Stimulated activated CD8-positive, alpha-beta memory T cell treated with anti-CD3 and anti-CD28 coated beads, Interleukin-7, amount 100 ng/mL, for 48 hours (primary cell): Measurements from ENCODE around the gene BDH1.
"Not testable (repeated sequence)": the region's sequence is repeated elsewhere in the genome, so short reads cannot be mapped to it uniquely, and the experiment has no call there.

Source experiments
- DNase-seq, 2 donors: peaks; one replicate each; pipeline ENCODE4 v3.0.0-alpha.2; 2020; ENCODE audit warnings: low read depth in 1 of 2; ENCODE audit errors: extremely low read depth in 1 of 2

Gene BDH1, protein sequence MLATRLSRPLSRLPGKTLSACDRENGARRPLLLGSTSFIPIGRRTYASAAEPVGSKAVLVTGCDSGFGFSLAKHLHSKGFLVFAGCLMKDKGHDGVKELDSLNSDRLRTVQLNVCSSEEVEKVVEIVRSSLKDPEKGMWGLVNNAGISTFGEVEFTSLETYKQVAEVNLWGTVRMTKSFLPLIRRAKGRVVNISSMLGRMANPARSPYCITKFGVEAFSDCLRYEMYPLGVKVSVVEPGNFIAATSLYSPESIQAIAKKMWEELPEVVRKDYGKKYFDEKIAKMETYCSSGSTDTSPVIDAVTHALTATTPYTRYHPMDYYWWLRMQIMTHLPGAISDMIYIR

DNA sequence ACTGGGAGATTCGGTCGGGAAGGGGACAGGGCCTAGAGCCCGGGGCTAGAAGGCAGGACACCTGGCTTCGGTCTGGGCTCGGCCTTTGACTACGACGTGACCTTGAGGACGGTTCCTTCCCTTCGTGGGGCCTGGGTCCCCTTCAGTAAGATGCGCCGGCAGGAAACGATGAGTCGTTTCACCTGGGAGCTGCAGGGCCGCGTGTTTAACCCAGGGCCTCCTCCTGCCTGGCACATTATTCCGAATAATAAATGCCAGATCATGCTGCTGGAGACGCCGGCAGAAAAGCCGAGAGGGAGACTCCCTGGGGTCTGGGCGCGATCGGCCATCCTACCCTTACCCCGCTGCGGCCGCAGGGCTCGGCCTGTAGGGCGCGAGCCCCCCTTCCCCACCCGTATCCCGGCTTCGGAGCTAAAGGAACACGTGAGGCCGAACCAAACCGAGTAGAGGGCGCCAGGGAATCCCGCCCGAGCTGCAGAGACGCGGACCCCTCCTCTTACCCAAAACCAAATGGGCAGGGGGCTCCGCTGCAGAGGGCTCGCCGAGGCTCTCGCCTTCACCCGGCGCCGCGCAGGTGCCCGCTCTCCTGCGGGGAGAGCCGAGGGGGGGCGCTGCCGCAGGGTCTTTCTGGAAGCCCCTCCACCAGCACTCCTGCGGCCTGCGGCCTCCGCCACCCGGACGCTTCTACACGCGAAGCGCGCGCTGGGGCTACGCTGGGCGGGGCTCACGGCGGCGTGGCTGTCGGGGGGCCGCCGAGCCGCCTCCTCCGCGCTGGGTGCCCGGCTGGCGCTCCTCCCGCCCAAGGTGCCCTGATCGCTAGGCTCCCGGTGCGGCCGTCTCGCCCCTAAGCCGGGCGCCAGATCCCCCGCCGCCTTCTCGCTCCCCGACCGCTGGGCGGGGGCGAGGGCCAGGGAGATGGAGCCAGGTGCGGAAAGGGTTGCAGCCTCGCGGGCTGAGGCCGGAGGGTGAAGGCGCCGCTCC lies at the start of gene BDH1:
Gene BDH1, minus strand, starts transcription at position 688 of the 981 bp plus-strand sequence. CDS start 9,525 bp downstream, outside the sequence.
- DNase-seq: peak; percentile 61 to 62

DNA sequence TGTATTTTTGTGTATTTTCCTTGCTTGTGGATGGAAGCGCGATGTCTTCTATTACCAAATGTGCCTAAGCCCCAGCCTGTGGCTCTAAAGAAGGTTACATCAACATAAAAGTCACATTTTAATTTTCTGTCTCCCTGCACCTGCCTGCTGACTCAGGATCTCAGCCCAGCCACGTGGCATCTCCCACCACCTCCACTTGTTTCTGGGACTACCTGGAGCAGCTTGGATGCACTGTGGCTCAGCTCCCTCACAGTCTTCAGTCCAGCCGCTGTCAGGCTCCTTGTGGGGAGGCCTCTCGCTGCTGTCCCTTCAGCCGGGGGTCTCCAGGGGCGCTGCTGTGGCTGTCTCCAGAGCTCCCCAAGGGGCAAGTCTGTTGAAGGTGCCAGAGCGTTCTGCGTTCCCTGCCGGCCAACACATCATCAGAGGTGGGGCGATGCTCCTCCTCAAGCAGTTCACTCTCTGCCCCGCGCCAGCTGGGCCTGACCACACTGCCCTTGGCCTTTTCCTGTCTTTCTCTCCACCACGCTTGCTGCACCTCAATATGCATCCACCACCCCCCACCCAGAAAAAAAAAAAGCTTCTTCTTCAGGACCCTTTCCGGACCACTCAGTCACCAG lies 47.7 kb upstream of the BDH1 start:
- no peak for DNase-seq

DNA sequence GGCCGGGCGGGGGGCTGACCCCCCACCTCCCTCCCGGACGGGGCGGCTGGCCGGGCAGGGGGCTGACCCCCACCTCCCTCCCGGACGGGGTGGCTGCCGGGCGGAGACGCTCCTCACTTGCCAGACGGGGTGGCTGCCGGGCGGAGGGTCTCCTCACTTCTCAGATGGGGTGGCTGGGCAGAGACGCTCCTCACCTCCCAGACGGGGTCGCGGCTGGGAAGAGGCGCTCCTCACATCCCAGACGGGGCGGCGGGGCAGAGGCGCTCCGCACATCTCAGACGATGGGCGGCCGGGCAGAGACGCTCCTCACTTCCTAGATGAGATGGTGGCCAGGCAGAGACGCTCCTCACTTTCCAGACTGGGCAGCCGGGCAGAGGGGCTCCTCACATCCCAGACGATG lies 46.6 kb upstream of the BDH1 start:
- not testable (repeated sequence) for DNase-seq

DNA sequence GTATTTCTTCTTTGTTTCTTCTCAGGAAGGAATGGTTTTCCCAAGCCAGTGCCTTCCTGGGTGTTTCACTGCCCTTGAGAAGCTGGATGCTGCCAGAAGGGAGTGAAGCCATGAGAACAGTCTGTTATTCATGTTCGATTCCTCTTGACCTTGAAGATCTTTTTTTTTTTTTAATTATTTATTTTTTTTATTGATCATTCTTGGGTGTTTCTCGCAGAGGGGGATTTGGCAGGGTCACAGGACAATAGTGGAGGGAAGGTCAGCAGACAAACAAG lies 45.7 kb upstream of the BDH1 start:
- DNase-seq: not testable (repeated sequence)

DNA sequence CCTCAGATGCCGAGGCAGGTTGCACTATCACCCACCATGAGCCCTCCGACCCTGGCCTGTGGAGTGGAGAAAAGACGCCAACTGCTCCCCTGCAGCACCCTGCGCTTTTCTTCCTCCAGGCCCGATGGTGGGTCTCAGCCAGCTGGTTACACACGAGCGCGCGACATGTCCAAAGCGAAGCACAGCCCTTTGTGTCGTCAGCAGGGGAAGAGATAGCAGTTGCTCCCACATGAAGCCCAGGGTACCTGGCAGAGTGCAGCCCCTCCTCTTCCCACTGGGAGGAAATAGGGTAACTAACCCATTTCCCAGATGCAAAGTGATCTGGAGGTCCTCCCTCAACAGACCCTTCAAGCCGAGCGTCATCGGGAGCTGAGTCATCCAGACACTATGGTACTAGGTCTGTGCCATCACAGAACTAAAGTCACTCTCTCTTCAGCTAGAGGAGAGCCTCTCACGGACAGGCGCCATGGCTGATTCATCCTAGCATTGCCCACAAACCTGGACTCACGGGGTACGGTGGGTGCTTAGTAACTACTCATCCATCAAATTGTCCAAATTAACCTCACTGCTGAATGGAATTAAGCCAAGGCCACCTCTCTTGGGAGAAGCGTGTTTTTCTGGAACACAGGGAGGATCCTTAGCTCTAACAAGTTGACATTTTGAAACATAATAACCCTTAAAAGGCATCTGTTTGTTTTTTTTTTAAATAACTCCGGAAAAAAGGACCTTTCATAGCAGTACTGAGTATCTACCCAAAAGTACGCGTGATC lies 45.2 kb upstream of the BDH1 start:
- no peak for DNase-seq

DNA sequence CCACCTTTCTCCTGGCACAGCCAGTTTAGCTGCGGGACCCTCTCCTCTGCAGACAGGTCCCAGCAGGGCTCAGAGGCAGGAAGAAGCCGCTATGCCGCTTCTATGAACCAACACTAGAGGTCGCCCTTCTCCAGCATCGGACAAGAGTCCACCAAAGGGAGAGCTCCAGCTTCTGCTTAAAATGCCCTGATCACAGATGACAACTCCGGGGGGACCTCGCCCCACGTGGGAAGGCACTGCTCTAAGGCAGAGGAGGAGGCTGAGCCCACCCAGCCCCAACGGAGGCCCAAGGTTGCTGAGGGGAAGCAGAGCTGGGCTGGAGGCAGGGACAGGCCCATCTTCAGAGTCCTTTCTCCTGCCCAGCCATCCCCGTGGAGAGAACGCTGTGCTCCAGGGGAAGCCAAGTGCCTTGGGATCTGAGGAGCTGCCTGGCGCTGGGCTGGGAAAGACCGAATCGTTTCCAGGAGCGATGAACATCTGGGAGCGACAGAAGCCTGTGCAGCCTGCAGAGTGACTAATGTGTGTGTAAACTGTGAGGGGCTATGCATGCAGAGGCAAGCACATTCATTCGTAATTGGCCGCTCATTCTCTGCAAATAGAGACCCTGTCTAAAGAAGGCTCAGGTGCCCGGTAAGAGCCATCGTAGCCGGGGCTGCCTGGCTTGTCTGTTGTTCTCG lies 43.5 kb upstream of the BDH1 start:
- peak; percentile 42 to 62 for DNase-seq

DNA sequence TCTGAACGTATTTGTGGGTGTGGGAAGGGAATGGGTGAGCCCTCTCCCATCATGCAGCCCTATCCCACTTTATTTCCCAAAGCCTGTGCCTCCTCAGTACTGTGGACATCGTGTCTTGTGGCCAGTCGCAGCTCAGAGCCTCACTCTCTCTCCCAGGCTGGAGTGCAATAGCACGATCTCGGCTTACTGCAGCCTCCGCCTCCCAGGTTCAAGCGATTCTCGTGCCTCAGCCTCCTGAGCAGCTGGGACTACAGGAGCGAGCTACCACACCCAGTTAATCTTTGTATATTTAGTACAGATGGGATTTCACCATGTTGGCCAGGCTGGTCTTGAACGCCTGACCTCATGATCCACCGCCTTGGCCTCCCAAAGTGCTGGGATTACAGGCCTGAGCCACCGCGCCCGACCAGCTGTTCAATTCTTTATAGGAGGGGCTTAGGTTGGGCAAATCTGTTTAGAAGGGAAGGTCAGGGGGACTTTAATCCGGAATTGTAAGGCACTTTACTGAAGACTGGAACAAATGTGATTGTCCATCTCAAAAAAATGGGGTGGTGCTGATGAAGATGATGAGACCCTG lies 42.7 kb upstream of the BDH1 start:
- DNase-seq: no peak

DNA sequence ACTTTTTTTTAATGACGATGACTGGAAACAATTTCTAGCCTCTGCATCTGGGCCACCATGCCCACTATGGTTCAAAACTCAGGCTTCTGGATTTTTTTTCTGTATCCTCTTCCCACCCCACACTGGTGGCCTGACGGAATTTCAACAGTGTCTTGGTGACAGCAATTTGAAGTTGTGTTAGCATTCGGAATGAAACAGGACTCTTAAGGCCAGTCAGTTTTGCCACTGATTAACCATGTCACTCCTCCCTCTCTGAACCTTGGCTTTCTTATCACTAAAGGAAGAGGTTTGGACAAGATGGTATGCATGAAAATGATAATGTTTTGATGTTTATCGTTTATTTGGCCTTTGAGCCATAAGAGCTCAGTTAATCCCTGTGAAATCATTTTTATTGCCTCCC lies 41.6 kb upstream of the BDH1 start:
- DNase-seq: no peak

DNA sequence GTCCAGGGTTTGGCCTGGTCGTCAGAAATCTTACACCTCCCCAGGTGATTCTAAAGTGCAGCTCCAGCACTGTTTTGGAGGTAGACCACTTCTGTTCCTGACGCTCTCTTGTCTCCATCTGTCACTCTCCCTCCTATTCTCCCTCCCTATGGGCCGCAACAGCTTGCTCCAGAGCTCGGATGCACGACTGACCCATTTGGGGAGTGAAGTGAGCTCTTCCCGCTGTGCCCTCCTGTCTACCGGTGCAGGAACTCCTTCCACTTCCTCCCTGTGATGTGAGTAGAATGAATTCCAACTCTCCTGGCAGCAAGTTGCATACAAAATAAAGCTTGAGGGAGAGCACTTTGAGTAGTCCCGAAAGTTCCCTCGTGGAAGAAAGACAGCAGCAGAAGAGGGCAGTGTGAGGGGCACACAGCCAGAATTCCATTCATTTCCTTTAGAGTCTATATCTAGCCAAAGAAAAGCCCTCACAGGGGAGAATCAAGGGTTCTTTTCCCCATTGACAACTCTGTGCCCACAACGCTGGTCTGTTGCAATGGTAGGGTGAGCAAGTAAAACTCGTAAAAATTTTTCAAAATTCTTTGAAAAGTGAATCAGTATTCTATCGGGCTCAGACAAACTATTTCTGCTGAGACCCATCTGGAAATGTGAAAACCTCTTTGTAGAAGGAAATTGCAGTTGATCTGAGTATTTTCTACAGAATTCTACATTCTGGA lies 39.9 kb upstream of the BDH1 start:
- no peak for DNase-seq

DNA sequence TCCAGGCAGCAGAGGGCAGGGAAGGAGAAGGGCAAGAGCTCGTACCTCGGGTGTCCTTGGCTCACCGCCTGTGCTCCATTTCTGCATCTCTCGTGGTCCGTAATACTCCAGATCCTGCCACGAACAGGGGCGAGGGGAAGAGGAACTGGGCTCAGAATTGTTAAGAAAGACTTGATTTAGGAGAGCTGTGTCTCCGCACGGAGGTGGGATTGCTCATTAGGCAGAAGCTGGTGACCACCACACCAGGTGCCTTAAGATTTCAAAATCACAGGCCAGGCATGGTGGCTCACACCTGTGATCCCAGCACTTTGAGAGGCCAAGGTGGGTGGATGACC lies 37.2 kb upstream of the BDH1 start:
- DNase-seq: no peak

DNA sequence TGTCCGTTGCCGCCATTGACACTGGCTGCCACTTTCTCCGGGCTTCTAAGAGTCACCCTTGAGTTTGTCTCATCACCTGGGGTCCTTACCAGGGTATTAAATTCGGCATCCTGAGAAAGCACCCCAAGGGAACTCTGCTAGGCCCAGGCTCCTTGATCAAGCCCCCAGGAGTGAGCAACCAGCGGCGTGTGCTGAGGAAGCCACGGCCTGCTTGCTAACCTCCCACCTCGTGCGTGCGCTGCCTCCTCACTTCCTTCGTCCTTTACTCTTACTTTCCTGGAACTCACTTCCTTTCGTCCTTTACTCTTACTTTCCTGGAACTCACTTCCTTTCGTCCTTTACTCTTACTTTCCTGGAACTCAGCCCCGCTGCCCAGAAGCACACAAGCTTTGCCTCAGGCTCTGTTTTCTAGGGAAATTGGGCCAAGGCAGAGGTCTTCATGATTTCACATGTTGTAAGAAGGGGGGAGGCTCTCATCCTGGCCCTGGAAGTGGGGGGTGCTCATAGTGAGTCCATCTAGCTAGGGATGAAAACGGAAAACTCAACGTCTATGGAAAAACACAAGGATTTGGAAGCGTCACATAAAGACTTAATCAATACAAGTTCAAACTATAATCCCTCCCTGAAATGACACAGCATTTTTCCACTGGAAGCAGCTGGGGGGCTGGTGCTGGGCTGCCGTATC lies 36.7 kb upstream of the BDH1 start:
- DNase-seq: peak; percentile 30 to 34

DNA sequence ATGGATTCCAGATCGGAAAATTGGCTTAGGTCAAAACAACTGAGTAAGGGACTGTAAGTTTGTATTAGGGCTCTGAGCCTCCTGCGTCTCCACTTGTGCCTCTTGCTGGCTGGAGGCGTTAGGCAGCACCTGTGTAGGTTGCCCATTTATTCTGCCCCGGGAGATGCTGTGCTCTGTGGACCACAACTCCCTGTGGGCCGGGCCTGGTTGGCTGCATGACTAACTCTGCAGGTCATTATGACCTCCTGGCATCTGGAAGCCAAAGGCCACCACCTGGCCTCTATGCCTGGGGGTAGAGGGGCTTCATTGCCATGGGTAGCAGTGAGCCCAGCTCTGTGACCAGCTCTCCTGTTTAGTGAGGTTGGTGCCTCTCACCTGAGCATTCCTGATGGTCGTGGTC lies 36.0 kb upstream of the BDH1 start:
- DNase-seq: no peak

DNA sequence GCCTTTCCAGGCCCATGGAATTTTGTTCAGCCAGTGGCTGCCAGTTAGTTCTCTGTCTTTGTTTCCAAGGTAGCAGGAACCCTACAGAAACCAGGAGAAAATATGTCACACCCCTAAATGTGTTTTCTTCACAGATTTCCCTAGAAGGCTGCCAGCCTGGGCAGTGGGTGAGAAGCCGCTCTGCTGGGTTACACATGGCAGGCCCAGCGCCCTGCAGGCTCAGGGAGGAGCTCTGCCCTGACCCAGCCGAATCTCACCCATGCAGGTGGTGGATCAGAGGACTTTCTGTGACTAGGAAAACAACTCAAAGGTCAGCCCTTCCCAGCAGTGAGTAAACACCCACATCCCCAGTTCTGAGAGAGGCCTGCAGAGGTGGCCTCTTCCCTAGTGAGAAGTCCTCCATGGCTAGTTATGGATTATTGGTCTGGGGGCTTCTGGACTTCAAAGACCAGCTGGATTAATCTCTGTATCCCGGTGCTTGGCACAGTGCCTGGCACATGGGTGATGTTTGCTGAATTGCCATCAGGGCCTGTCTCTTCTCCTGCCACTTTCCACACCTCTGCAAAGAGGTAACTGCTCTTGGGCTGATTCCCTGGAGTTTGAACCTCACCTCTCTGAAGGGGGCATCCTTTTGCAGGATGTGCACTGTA lies 34.7 kb upstream of the BDH1 start:
- DNase-seq: no peak

DNA sequence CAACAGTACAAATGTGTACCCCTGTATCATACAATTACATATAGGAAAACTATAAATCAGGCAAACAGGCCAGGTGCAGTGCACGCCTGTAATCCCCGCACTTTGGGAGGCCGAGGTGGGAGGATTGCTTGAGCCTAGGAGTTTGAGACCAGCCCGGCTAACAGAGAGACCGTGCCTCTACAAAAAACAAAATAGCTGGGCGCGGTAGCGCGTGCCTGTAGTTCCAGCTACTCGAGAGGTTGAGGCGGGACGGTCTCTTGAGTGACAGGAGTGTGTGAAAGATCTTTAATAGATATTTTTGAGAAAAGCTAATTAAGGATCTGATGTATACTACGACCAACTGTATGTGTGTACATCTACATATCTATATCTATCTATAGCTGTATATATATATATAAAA lies 33.8 kb upstream of the BDH1 start:
- DNase-seq: no peak

DNA sequence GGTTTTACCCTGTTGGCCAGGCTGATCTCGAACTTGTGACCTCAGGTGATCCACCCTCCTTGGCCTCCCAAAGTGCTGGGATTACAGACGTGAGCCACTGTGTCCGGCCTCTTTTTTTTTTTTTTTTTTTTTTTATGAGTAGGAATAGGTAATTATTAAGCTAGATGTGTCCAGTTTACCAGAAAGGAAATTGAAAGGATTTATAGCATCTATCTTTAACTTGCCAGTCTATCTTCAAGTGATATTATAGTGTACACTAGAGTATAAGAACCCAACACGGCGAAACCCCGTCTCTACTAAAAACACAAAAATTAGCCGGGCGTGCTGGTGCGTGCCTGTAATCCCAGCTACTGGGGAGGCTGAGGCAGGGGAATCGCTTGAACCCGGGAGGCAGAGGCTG lies 31.0 kb upstream of the BDH1 start:
- DNase-seq: not testable (repeated sequence)

DNA sequence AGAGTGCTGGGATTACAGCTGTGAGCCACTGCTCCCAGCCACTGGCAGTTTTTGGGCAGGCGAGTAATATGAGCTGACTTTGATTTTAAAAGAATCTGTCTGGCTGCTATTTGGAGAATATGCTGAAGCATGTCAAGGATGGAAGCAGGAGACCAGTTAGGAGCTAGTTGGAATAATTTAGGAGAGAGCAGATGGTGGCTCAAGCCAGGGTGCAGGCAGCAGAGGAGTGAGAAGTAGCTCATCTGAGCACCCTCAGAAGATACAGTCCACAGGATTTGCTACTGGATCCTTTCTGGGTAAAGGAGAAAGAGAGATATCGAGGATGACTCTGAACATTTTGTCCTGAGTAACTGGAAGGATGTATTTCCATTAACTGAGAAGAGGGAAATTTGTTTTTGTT lies 30.4 kb upstream of the BDH1 start:
- DNase-seq: no peak

DNA sequence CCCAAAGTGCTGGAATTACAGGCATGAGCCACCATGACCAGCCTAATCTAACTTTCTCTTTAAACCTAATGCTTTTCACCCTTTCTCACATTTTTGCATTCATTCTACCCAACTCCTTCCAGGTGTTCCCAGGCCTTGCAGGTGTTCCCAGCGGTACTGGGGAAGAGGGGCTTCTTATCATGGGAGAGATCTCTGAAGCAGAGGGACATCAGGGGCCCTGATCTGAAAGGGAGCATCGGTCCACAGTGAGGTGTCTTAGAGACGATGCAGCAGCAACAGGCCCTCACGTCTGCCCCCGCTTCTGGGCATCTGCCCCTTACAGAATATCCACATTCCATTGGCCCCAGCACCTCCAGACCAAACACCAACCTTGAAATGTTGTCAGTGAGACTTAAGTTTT lies 29.0 kb upstream of the BDH1 start:
- DNase-seq: no peak

DNA sequence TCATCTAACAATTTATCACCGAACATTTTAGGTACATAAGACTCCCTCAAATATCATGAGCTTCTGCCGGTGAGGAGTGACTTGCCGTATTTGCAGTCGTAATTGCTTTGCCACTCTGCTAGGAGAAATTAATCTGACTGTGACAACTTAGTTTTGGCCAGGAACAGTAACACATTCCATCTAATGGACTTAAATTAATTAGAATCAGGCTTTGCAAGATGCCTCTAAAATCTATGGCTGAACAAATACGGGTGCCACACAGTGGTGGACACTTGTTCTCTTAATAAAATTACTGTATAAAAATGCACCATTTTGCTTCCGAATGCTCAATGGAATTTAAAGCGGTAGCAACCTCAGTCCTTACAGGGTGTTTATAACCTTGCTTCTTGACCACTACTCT lies 27.6 kb upstream of the BDH1 start:
- no peak for DNase-seq
